Esophagus squamous epithelium (tissue), 5 donors: ENCODE results near the gene ADAMTS7. TPM values are rescaled to one million over a fixed set of nuclear protein-coding genes. Genes with fewer than 3 reads are reported as not detected.

Source experiments
- DNase-seq: peaks from one replicate; lab custom pipeline; 2025; lab: John Stamatoyannopoulos, UW
- H3K27ac ChIP-seq, 4 donors: fragments of 200-600 bp; sonication (generic); one replicate each; pipeline ENCODE4 v1.5.1; 2016 to 2019; ENCODE audit warnings: mild to moderate bottlenecking in 1 of 4
- H3K27me3 ChIP-seq, 4 donors: fragments of 200-600 bp; sonication (generic); 1 replicate in 3 of 4; 2 replicates in 1 of 4; pipeline versions ENCODE4 v1.5.1 to v1.6.0; 2017 to 2021; ENCODE audit warnings: antibody characterized with exemption in 1 of 4
- H3K36me3 ChIP-seq, 3 donors: fragments of 200-600 bp; sonication (generic); one replicate each; pipeline ENCODE4 v1.5.1; 2016 to 2019
- H3K4me1 ChIP-seq, 3 donors: fragments of 200-600 bp; sonication (generic); one replicate each; pipeline ENCODE4 v1.5.1; 2017 to 2019
- H3K4me3 ChIP-seq, 4 donors: fragments of 200-600 bp; sonication (generic); 1 replicate in 3 of 4; 2 replicates in 1 of 4; pipeline ENCODE4 v1.5.1; 2016 to 2019; ENCODE audit warnings: mild to moderate bottlenecking in 2 of 4, moderate library complexity in 1 of 4
- H3K9me3 ChIP-seq, 3 donors: fragments of 200-600 bp; sonication (generic); one replicate each; pipeline ENCODE4 v1.5.1; 2016 to 2019
- CTCF ChIP-seq, 6 experiments: fragments of 450-650 bp in 4 of 6; fragments of 200-600 bp in 2 of 6; sonication (generic) in 2 of 6; IDR thresholded peaks; one replicate each; pipeline ENCODE4 v1.5.1; 2016 to 2019; ENCODE audit warnings: antibody characterized with exemption in 6 of 6, mild to moderate bottlenecking in 4 of 6, moderate library complexity in 4 of 6
- POLR2A ChIP-seq, 4 donors: fragments of 450-650 bp; IDR thresholded peaks; one replicate each; pipeline ENCODE4 v1.6.1; 2017; ENCODE audit warnings: antibody characterized with exemption in 4 of 4, mild to moderate bottlenecking in 4 of 4, moderate library complexity in 3 of 4
- WGBS, 2 donors: methylation state at CpG; one replicate each; pipeline ENCODE4 v1.1.5; 2018; 5-methylcytosine and 5-hydroxymethylcytosine counted together
- intact Hi-C: fragments of 100-400 bp; cut with DNase I; formaldehyde crosslinking; loops from one replicate; pipeline ENCODE4 v1.15.0; 2022
- total RNA-seq, 4 donors: library from RNA; depleted of rRNA; stranded (reverse); fragments of >200 nt; gene quantifications; one replicate each; pipeline ENCODE4 v1.1.0, GENCODE V29; 2016
- donor health status: DM: yes; HTN: yes; CAD: no.

ADAMTS7 gene
- total RNA-seq, 4 donors from 2014 or later, result 0.42 to 0.76 (median 0.56) TPM

DNA sequence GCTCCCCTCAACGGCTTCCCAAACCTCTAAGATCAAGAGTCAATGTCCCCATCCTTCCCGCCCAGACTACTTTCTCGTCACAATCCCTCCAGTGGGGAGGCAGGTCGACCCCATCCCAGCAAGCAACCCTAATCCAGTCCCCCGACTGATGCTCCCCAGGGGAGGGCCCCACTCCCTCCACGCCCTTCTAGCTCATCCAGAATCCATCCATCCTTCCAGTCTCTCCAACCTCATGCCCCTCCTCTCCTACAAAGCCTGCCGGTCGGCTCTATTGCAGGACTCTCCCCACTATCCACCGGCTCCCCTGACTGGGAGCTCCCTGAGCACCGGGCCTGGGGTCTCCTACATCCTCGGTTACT, 1.3 kb downstream of the ADAMTS7 start:
- Histone ChIP-seq H3K27me3 (peaks cover 0 to 34% (median 0%) of the 10 kb centered on the region in 4 donors), H3K9me3 (no peaks in the 10 kb centered on the region), H3K27ac (peak overlapping the region; percentile 27 to 77 (median 62)), H3K36me3 (no peaks in the 10 kb centered on the region), H3K4me1 (peaks cover 12 to 25% (median 14%) of the 10 kb centered on the region in 3 donors), H3K4me3 (peak overlapping the region; percentile 44 to 76 (median 66))
- intact Hi-C loops, result no loop called here
- no peak for DNase-seq
- TF ChIP-seq CTCF (IDR thresholded peaks at IDR 0.05), result no peak
- no peak for TF ChIP-seq POLR2A (IDR thresholded peaks at IDR 0.05)
- WGBS, 2 donors, result 30 to 51% methylated on average over 7 to 11 of the region's 11 CpGs

GRCh38 chr15:78808550-78808949, 2.7 kb downstream of the ADAMTS7 start:
- DNase-seq, result no peak
- H3K4me1 ChIP-seq, result peaks cover 12 to 25% (median 14%) of the 10 kb centered on the region in 3 donors
- H3K4me3 ChIP-seq, result no peak overlapping the region
- TF ChIP-seq CTCF (IDR thresholded peaks at IDR 0.05), result peak in 3 of 6 experiments; percentile 24 to 64 (median 33)
- TF ChIP-seq POLR2A (IDR thresholded peaks at IDR 0.05), result no peak
- intact Hi-C loops, result no loop called here
- H3K9me3 ChIP-seq, result no peaks in the 10 kb centered on the region
- WGBS, 2 donors, result 38 to 72% methylated on average over 2 of the region's 2 CpGs
- H3K27ac ChIP-seq, result no peak overlapping the region
- H3K27me3 ChIP-seq, result peaks cover 0 to 34% (median 0%) of the 10 kb centered on the region in 4 donors
- H3K36me3 ChIP-seq, result no peaks in the 10 kb centered on the region

GRCh38 chr15:78807359-78807758, 3.9 kb downstream of the ADAMTS7 start:
- TF ChIP-seq CTCF (IDR thresholded peaks at IDR 0.05), result no peak
- no peak for TF ChIP-seq POLR2A (IDR thresholded peaks at IDR 0.05)
- 96 to 100% methylated on average over 2 of the region's 2 CpGs for WGBS, 2 donors
- DNase-seq, result no peak
- Histone ChIP-seq H3K27me3 (peaks cover 0 to 34% (median 0%) of the 10 kb centered on the region in 4 donors), H3K9me3 (no peaks in the 10 kb centered on the region), H3K4me3 (no peak overlapping the region), H3K27ac (no peak overlapping the region), H3K4me1 (peaks cover 12 to 25% (median 14%) of the 10 kb centered on the region in 3 donors), H3K36me3 (no peaks in the 10 kb centered on the region)
- intact Hi-C loops, result no loop called here

DNA sequence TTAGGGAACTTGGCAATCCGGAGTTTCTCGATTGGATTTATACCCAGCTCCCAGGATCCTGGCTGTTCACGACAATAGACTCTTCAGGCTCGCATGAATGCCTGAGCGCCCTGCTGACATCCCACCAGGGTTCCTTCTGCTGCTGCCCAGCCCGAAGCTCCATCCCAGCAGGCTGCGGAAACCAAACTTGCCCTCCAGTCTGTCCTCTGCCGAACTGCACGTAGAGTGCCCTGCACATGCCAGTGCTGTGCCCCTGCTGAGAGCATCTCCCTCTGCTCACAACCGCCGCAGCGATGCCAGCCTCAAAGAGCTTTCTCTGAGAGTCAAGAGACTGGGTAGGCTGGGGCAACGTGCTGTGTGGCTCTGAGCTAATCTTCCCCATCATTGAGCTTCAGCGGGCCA, 6.9 kb downstream of the ADAMTS7 start:
- Histone ChIP-seq H3K27ac (no peak overlapping the region), H3K36me3 (no peaks in the 10 kb centered on the region), H3K4me3 (no peak overlapping the region), H3K9me3 (no peaks in the 10 kb centered on the region), H3K4me1 (no peaks in the 10 kb centered on the region), H3K27me3 (peaks cover 0 to 5% (median 0%) of the 10 kb centered on the region in 4 donors)
- DNase-seq, result no peak
- 66 to 73% methylated on average over 5 to 9 of the region's 14 CpGs for WGBS, 2 donors
- intact Hi-C loops, result no loop called here
- TF ChIP-seq POLR2A (IDR thresholded peaks at IDR 0.05) (no peak), CTCF (IDR thresholded peaks at IDR 0.05) (no peak)

DNA sequence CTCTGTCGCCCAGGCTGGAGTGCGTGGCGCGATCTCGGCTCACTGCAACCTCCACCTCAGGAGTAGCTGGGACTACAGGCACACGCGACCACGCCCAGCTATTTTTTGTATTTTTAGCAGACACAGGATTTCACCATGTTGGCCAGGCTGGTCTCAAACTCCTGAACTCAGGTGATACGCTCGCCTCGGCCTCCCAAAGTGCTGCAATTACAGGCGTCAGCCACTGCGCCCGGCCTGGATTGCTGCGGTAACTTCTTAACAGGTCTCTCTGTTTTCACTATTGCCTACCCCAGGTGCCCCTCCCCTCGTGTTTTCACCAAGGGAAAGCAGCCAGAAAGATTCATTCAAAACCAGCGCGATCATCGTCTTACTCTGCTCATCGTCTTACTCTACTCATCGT, 10.5 kb downstream of the ADAMTS7 start:
- DNase-seq, result no peak
- H3K9me3 ChIP-seq, result no peaks in the 10 kb centered on the region
- no peaks in the 10 kb centered on the region for H3K27me3 ChIP-seq
- no peak for TF ChIP-seq CTCF (IDR thresholded peaks at IDR 0.05)
- TF ChIP-seq POLR2A (IDR thresholded peaks at IDR 0.05), result no peak
- no peaks in the 10 kb centered on the region for H3K36me3 ChIP-seq
- H3K4me1 ChIP-seq, result peaks cover 0 to 8% (median 0%) of the 10 kb centered on the region in 3 donors
- WGBS, 2 donors, result 86 to 87% methylated on average over 17 to 18 of the region's 21 CpGs
- H3K4me3 ChIP-seq, result no peak overlapping the region
- intact Hi-C loops, result no loop called here
- H3K27ac ChIP-seq, result no peak overlapping the region
